Measurements from ENCODE around the gene GBP3. TPM values are rescaled to one million over a fixed set of nuclear protein-coding genes. Genes with fewer than 3 reads are reported as not detected.

Gene GBP3
- total and polyA plus RNA-seq, 4 donors, result 2.0 to 8.8 (median 4.4) TPM

GRCh38 chr1:89068291-89068690, 45.6 kb upstream of the GBP3 start (continued):
- no peak for TF ChIP-seq ZBTB33 (IDR thresholded peaks at IDR 0.05)

- peak within 1 kb of the TSS; percentile 91 to 98 for H3K27ac ChIP-seq (ENCODE audit: low read depth in 1 of 2, low read length in 2 of 2)
Measured at GRCh38 chr1:89065079-89065868, 42.6 kb upstream of the GBP3 start, which contains the start of gene GBP1. TSS of gene GBP1 (minus strand) at chr1:89065208. CDS start at chr1:89063234, 1,974 bp downstream.

More at GRCh38 chr1:89065079-89065868, 42.6 kb upstream of the GBP3 start, which contains the start of gene GBP1:
- H3K9me3 ChIP-seq (ENCODE audit: control insufficient read depth in 4 of 4, low read length in 3 of 4), result no peaks in the 10 kb centered on the region
- WGBS, result 22% methylated on average over 4 of the region's 4 CpGs
- no peaks in the 10 kb centered on the region for H3K27me3 ChIP-seq (ENCODE audit: control insufficient read depth in 4 of 4, insufficient read depth in 4 of 4, low read length in 3 of 4)
- peaks cover 0 to 12% (median 6%) of the 10 kb centered on the region in 4 donors for H3K36me3 ChIP-seq (ENCODE audit: control insufficient read depth in 4 of 4, insufficient read depth in 3 of 4, low read depth in 1 of 4, low read length in 3 of 4)
- H3K4me3 ChIP-seq (ENCODE audit: low read depth in 1 of 3, low read length in 3 of 3), result peak within 1 kb of the TSS; percentile 52 to 91 (median 75)
- DNase-seq (ENCODE audit: low spot score), result no peak
- H3K4me1 ChIP-seq (ENCODE audit: control insufficient read depth in 4 of 4, insufficient read depth in 4 of 4, low read length in 3 of 4), result peaks cover 0 to 26% (median 5%) of the 10 kb centered on the region in 4 donors
- peak within 1 kb of the TSS; percentile 93 to 100 for H3K9ac ChIP-seq (ENCODE audit: low read depth in 1 of 2, low read length in 2 of 2)
- TF ChIP-seq FOXA1 (IDR thresholded peaks at IDR 0.05) (no peak), HNF4G (IDR thresholded peaks at IDR 0.05) (no peak), NR2F2 (IDR thresholded peaks at IDR 0.05) (peak; percentile 10), ZBTB33 (IDR thresholded peaks at IDR 0.05) (peak; percentile 28), MAX (IDR thresholded peaks at IDR 0.05) (no peak), ATF3 (IDR thresholded peaks at IDR 0.05) (no peak), CTCF (IDR thresholded peaks at IDR 0.05; ENCODE audit: low read depth, low read length, missing input control) (no peak), RXRA (IDR thresholded peaks at IDR 0.05) (peak in 1 of 2 donors; percentile 18), GABPA (IDR thresholded peaks at IDR 0.05 in 1 of 2, conservative IDR thresholded peaks at IDR 0.05 in 1 of 2) (no peak), EGR1 (IDR thresholded peaks at IDR 0.05; ENCODE audit: low read depth in 2 of 2) (no peak), YY1 (IDR thresholded peaks at IDR 0.05) (peak; percentile 63), FOXA2 (IDR thresholded peaks at IDR 0.05) (no peak), HNF4A (conservative IDR thresholded peaks at IDR 0.05) (peak; percentile 16 to 22), RAD21 (IDR thresholded peaks at IDR 0.05) (peak; percentile 33 to 37), JUND (IDR thresholded peaks at IDR 0.05) (peak in 1 of 2 donors; percentile 55), REST (IDR thresholded peaks at IDR 0.05) (peak; percentile 91), TAF1 (conservative IDR thresholded peaks at IDR 0.05) (peak; percentile 98), SP1 (IDR thresholded peaks at IDR 0.05) (peak; percentile 61)
